ENCODE results near the gene PAPPA. TPM values are rescaled to one million over a fixed set of nuclear protein-coding genes. Genes with fewer than 3 reads are reported as not detected.

Gene PAPPA
- total RNA-seq, 2 donors from 2014 or later = 7.4 to 17.4 TPM

- Histone ChIP-seq H3K36me3 (no peaks in the 10 kb centered on the region), H3K9me3 (no peaks in the 10 kb centered on the region), H3K4me1 (ENCODE audit: control insufficient read depth in 1 of 2, low read depth in 2 of 2) (no peaks in the 10 kb centered on the region), H3K27ac (no peak overlapping the region), H3K27me3 (replicated peaks; ENCODE audit: insufficient read depth) (no peaks in the 10 kb centered on the region), H3K4me3 (no peak overlapping the region)
- DNase-seq (ENCODE audit: low spot score) (no peak), ATAC-seq (ENCODE audit: insufficient number of reproducible peaks, low FRiP score, low read depth) (no peak)
- TF ChIP-seq CTCF (IDR thresholded peaks at IDR 0.05) = no peak
Observed at GRCh38 chr9:116174347-116174746, 20.8 kb downstream of the PAPPA start.

- DNase-seq (ENCODE audit: low spot score) (no peak), ATAC-seq (ENCODE audit: insufficient number of reproducible peaks, low FRiP score, low read depth) (no peak)
- no peaks in the 10 kb centered on the region for H3K27me3 ChIP-seq (replicated peaks; ENCODE audit: insufficient read depth)
- H3K36me3 ChIP-seq = no peaks in the 10 kb centered on the region
- H3K27ac ChIP-seq = no peak overlapping the region
- H3K4me1 ChIP-seq (ENCODE audit: control insufficient read depth in 1 of 2, low read depth in 2 of 2) = no peaks in the 10 kb centered on the region
- no peak for TF ChIP-seq CTCF (IDR thresholded peaks at IDR 0.05)
- H3K9me3 ChIP-seq = no peaks in the 10 kb centered on the region
- H3K4me3 ChIP-seq = no peak overlapping the region
Observed at GRCh38 chr9:116175614-116176013, 22.0 kb downstream of the PAPPA start.

GRCh38 chr9:116178481-116179211, 25.1 kb downstream of the PAPPA start:
- ATAC-seq (ENCODE audit: insufficient number of reproducible peaks, low FRiP score, low read depth) (no peak), DNase-seq (ENCODE audit: low spot score) (no peak)
- no peak for TF ChIP-seq CTCF (IDR thresholded peaks at IDR 0.05)
- H3K4me1 ChIP-seq (ENCODE audit: control insufficient read depth in 1 of 2, low read depth in 2 of 2) = no peaks in the 10 kb centered on the region
- H3K4me3 ChIP-seq = no peak overlapping the region
- H3K9me3 ChIP-seq = no peaks in the 10 kb centered on the region
- H3K27ac ChIP-seq = no peak overlapping the region
- no peaks in the 10 kb centered on the region for H3K27me3 ChIP-seq (replicated peaks; ENCODE audit: insufficient read depth)
- no peaks in the 10 kb centered on the region for H3K36me3 ChIP-seq

DNA sequence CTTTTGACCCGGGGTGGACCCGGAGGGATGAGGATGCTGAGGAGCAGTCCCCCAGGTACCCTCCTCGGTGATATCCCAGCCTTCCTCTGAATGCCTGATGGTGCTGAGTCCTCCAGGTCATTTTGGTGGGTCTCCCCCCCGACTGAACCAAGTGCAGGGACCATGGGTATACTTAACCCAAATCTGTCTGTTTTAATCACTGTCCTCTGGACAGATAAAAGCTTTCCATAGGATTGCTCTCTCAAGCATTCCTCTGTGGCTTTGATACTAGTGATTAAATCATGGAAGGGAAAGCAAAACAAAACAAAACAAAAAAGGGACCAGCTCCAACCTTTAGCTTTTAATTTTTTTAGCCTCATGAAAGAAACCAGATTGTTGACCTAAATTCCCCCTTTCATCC, 26.0 kb downstream of the PAPPA start:
- H3K9me3 ChIP-seq = no peaks in the 10 kb centered on the region
- no peaks in the 10 kb centered on the region for H3K36me3 ChIP-seq
- no peak for TF ChIP-seq CTCF (IDR thresholded peaks at IDR 0.05)
- no peaks in the 10 kb centered on the region for H3K27me3 ChIP-seq (replicated peaks; ENCODE audit: insufficient read depth)
- ATAC-seq (ENCODE audit: insufficient number of reproducible peaks, low FRiP score, low read depth) (no peak), DNase-seq (ENCODE audit: low spot score) (no peak)
- no peak overlapping the region for H3K27ac ChIP-seq
- H3K4me1 ChIP-seq (ENCODE audit: control insufficient read depth in 1 of 2, low read depth in 2 of 2) = no peaks in the 10 kb centered on the region
- H3K4me3 ChIP-seq = no peak overlapping the region

DNA sequence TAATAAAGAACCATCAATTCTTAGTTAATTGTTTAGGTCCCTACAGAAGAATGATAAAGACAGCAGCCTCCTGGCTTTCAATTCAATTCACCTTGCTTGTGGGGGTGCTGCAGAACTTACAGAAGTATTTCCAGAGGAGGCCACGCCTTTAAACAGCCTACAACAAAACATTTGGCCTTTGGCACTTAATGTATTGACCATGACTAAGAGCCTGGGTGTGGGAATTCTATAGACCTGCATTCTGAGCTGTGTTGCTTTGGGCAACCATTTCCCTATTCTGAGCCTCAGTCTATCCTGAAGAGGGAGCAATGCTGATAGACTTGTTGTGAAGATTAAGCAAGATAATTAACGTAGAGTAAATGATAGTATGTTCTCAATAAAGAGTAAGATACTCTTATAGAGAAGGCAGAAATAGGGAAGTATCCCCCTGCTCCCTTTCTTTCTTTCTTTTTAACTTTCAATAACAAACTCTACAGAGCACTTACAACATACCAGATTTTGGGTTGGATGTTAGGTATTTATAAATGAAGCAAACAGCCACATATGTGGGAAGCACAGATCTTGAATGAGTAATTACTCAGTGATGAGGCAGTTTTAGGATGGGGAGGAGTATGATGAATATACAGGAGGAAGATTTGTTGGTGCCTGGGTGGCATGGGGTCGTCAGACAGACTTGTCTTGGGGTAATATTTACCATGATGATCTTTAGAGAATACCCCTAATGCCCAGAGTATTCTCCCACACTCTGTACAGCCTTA, 28.4 kb downstream of the PAPPA start:
- TF ChIP-seq CTCF (IDR thresholded peaks at IDR 0.05) = no peak
- ATAC-seq (ENCODE audit: insufficient number of reproducible peaks, low FRiP score, low read depth) = no peak
- Histone ChIP-seq H3K36me3 (no peaks in the 10 kb centered on the region), H3K4me3 (no peak overlapping the region), H3K9me3 (no peaks in the 10 kb centered on the region), H3K4me1 (ENCODE audit: control insufficient read depth in 1 of 2, low read depth in 2 of 2) (no peaks in the 10 kb centered on the region), H3K27ac (no peak overlapping the region), H3K27me3 (replicated peaks; ENCODE audit: insufficient read depth) (no peaks in the 10 kb centered on the region)
- DNase-seq (ENCODE audit: low spot score) = no peak

Measured in thoracic aorta (tissue), 2 donors.